GM20000 (cell line): ENCODE measurements around the gene SIRPB2.
A peak's percentile ranks its signal among the peaks of the same experiment; 100 is the strongest.

Experiments
- DNase-seq: peaks from one replicate; pipeline ENCODE4 v3.0.0; 2012; ENCODE audit warnings: low spot score
- CTCF ChIP-seq: IDR thresholded peaks from 2 replicates; pipeline ENCODE4 v1.5.1; 2012; ENCODE audit warnings: mild to moderate bottlenecking, control low read depth; ENCODE audit errors: extremely low read depth, missing control alignments

SIRPB2 gene

DNA sequence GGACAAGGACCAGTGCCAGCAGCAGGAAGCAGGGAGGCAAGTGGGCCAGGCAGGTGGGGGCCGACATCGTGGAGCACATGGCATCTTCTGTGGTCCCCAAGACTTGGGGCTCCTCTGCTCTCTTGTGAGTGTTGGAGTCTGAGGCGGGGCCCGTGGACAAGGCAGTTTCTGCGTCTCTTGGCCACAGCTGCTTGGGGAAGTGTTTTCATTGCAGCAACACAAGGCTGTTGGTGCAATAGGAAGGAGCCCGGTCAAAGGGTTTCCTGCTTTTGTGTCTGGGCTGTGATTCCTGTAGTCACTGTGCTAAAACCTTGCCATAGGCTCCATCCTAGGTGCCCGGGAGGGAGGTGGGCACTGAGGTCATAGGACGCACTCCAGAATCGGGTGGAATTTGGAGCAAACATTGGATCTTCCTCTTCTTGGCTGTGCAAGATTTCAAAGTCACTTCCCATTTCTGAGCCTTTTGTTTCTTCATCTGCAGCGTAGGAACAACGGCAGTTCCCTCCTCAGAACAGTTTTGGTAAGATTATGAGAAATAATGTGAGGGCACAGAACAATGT lies at the start of gene SIRPB2:
TSS of gene SIRPB2 (minus strand) at position 140 of the 560 bp plus-strand sequence. CDS start at position 79, 61 bp downstream.
- no peak for TF ChIP-seq CTCF
- no peak for DNase-seq

- no peak for TF ChIP-seq CTCF
- no peak for DNase-seq
Measured at GRCh38 chr20:1539816-1540419, 48.7 kb upstream of the SIRPB2 start.

DNA sequence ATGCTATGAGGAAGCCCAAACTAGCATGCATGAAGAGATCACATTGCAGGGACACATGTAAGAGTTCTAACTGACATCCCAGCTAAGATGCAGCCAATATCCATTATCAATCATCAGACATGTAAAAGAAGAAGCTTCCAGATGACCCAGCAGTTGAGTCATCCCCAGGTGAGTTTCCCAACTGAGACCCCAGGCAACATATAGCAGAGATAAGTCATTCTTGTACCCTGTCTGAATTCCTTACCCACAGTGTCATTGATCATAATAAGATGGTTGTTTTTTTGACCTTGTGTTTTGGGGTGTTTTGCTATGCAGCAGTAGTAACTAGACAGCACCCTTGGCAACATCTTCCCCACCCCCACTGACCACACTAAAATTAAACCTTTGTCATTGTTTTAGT lies 47.4 kb upstream of the SIRPB2 start:
- no peak for DNase-seq
- TF ChIP-seq CTCF, result no peak

GRCh38 chr20:1537731-1538058 lies 46.5 kb upstream of the SIRPB2 start:
- no peak for TF ChIP-seq CTCF

DNA sequence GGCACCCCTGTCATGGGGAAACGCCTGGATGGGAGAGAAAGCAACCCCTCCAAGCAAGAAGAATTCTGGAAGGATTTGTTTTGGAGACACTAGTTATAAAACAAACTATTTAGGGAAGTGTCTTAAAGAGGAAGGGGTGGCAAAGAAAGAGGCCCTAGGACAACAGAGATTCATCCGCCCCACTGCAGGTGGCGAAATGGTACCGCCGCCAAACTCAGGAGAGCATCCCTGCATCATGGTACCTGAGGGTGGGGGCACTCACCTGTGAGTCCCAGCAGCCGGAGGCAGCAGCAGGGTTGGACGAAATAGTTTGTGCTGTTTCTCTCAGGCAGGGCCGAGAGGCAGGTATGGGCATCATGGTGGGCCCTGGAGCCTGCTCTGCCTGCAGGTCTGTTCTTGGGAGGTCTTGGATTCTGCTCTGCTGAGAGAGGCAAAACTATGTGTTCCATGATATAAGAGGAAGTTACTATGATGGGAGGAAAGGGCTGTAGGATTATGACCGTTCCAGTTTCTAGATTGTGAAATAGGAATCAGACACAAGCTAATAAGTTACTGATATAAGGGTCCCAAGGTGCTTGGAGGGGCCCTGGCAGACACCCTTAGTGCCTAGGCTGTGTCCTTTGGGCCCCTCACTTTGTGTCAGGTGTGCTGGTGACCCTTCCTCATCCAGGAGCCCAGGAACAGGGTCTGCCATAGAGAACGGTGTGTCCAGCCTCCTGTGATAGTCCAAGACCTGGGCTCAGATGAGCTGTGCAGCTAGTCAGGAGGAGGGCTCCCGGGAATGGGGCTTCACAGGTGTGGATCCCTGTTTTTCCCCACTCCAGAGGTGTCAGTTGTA lies 45.9 kb upstream of the SIRPB2 start:
- TF ChIP-seq CTCF, result no peak
- DNase-seq, result no peak

More at GRCh38 chr20:1537731-1538058, 46.5 kb upstream of the SIRPB2 start:
- DNase-seq, result peak; percentile 31

GRCh38 chr20:1535420-1536175 lies 44.4 kb upstream of the SIRPB2 start:
- DNase-seq, result peak; percentile 69
- no peak for TF ChIP-seq CTCF
